Forelimb muscle (tissue), 1 donor: ENCODE measurements around the gene ATF4. TPM values are rescaled to one million over a fixed set of nuclear protein-coding genes. Genes with fewer than 3 reads are reported as not detected.

Source experiments
- DNase-seq: peaks from one replicate; pipeline ENCODE4 v3.0.0-alpha.2; 2013; ENCODE audit warnings: low read depth
- polyA plus RNA-seq: library from polyadenylated mRNA; unstranded; fragments of 120-200 nt; gene quantifications from one replicate; pipeline ENCODE4 v1.2.1, GENCODE V29; 2013; ENCODE audit not compliant: insufficient read length

ATF4 gene, protein sequence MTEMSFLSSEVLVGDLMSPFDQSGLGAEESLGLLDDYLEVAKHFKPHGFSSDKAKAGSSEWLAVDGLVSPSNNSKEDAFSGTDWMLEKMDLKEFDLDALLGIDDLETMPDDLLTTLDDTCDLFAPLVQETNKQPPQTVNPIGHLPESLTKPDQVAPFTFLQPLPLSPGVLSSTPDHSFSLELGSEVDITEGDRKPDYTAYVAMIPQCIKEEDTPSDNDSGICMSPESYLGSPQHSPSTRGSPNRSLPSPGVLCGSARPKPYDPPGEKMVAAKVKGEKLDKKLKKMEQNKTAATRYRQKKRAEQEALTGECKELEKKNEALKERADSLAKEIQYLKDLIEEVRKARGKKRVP
- polyA plus RNA-seq = 358 TPM

DNA sequence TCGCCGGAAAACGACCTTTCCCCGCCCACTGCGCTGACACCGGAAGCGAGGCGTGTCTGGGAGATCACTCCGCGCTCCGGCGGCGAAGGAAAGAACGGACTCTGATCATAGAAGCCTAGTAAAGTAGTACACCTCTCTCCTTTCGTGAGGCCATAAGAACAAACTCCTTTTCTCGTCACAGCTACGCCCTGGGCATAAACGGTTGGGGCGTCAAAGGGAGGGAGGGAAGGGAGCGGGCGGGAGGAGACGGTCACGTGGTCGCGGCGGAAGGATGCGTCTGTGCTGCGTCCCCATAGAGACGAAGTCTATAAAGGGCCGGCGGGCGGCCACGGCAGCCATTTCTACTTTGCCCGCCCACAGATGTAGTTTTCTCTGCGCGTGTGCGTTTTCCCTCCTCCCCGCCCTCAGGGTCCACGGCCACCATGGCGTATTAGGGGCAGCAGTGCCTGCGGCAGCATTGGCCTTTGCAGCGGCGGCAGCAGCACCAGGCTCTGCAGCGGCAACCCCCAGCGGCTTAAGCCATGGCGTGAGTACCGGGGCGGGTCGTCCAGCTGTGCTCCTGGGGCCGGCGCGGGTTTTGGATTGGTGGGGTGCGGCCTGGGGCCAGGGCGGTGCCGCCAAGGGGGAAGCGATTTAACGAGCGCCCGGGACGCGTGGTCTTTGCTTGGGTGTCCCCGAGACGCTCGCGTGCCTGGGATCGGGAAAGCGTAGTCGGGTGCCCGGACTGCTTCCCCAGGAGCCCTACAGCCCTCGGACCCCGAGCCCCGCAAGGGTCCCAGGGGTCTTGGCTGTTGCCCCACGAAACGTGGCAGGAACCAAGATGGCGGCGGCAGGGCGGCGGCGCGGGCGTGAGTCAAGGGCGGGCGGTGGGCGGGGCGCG, at the start of gene ATF4:
Gene ATF4, plus strand, starts transcription at position 337 of the 880 bp plus-strand sequence. CDS start 884 bp downstream, outside the sequence.
- DNase-seq = peak; percentile 97

GRCh38 chr22:39471381-39472141, 48.8 kb upstream of the ATF4 start:
- DNase-seq = no peak

DNA sequence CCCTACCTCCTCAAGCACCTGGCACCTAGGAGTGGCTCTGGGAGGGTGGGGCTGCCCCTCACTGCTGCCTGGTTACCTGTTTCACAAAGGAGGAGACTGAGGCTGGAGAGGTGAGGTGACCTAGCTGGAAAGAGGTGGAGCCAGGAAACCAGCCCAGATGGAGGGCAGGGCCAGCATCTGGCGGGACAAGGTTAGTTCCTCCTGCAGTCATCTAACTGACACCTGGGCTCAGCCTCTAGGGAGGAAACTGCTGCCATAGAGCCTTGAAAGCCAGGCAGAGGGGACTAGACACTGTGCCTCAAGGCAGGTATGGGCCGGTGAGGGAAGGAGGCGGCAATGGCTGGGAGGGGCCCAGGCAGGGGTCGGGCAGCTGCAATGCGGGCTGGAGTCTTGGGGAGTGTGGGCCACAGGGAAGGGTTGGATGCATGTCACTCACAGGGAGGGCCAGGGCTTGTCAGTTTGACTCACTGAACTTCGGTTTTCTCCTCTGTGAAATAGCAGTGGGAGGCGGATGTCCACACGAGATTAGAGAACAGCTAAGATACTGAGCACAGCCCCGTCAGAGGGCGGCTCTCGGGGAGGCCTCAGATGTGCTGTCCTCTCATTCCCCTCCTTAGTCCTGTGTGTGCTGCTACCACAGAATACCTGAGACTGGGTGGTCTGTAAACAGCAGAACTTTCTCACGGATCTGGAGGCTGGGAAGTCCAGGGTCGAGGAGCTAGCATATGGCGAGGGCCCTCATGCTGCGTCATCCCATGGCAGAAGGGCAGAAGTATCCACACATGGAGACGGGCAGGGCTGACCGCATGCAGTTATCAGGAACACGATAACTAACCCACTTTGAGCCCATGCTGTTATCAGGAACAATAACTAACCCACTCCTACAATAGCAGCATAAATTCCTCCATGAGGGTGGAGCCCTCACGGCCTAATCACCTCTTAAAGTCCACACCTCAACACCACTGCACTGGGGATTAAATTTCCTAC, 47.5 kb upstream of the ATF4 start:
- DNase-seq = no peak

DNA sequence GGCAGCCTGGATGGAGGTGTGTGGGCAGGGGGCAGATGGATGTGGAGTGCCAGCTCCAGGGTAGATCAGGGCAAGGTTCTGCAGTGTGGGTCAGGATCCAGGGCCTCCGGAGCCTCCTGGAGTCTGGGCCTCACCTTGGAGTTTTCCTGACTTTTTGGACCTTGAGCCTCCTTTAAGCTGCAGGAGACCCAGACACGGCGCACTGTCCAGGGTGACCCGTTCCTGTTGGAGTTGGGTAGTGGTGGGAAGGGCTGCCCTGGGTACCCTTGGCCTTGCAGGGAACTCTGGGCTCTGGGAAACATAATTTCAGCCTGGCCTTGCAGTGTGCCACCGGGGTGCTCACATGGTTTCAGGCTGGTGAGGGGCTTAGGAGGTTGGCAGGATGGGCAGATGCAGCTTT, 46.5 kb upstream of the ATF4 start:
- DNase-seq = no peak

DNA sequence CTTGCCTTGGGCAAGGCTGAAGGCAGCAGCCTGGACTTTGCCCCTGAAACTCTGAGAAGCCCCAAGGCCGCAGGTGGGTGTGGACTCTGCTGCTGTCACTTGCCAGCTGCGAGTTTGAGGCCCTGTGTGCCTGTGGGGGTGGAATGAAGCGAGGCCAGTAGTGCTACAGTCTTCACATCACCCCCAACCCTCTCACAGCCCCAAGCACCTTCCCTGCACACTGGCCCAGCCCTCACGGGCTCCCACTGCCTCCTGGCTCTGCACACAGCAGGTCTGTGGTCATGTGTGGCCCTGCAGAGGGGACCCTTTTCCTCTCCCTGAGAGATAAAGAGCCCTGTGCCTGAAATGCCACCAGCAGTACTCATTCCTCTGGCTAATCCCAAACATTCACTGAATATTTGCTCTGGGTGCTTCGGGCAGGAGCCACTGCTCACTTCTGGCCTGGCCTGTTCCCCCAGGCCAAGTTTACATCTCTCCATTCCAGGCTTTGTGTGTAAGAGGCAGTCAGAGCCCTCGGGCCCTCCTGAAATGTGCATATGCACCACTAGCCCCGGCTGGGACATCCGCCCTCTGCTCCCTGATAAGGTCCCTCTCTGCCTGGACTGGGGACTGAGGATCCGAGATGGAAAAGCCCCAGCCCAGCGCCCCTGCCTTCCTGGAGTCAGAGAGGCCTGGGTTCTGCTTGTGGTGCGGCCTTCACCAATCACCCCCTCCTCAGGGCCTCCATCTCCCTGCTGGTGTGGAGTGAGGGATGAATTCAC, 45.8 kb upstream of the ATF4 start:
- no peak for DNase-seq

GRCh38 chr22:39475337-39475736, 45.0 kb upstream of the ATF4 start:
- DNase-seq = no peak

DNA sequence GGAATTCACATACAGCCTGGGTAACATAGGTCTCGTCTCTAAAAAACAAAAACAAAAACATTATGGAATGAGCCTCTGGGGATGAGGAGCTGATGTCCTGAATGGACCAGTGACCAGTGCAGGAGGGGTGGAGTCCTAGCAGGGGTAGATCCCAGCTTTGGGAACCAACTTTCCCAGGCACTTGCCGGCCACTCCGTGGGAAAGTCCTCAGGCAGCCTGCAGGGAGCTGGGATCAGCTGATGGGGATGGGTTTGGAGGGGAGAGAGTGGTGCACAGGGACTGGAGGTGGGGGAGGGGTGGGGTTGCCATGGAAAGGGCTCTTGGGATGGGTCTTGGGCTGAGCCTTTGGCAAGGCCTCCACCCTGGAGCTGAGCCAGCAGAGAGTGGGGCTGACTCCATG, 44.5 kb upstream of the ATF4 start:
- no peak for DNase-seq

DNA sequence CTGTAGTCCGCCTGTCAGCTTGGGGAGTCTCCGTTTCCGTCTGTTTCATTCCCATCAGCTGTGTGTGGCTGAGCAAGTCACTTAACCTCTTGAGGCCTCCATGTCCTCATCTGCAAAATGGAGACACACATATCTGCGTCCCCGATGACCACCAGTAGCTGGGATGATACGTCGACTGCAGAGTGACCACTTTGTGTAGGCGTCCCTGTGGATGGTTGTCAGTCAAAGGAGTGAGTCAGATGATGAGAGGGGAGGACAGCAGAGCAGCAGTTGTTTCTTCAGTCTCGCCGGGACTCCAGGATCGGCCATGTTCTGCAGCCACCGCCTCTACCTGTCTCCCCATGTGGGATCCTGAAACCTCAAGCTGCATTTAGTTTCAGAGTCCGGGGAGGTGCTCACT, 43.7 kb upstream of the ATF4 start:
- DNase-seq = no peak

DNA sequence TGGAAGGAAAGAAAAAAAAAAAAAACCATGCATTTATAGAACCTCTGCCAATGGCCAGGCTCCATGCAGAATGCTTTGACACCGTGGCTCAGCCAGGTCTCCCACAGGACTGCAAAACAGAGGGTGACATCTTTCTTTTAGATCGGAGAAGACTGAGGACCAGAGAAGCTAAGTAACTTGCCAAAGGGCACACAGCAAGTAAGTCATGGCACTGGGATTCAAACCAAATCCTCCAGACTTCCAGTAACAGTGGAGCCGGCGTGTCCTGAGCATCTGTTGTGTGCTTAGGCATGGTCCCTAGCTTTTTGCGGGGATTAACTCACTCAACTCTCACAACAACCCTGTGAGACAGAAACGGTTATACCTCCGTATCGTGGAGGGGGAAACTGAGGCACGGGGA, 42.8 kb upstream of the ATF4 start:
- DNase-seq = no peak

DNA sequence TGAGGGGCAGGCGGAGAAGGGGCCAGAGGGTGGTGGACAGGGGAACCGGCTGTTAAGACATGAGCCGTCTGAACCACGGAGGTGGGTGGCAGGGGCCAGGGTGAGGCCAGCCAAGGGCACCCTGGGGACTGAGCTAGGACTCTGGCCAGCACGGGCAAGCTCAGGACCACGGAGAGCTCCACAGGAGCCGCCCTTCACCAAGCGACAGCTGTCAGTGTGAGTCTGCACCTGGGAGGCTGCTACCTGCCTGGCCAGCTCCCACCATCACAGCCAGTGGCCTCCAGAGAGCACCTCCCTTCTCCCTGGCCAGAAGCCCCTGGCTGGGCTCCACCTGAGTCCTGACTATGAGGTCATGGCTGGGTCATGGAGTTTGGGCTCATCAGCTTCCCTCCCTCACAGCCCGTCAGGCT, 41.9 kb upstream of the ATF4 start:
- DNase-seq = no peak

GRCh38 chr22:39479254-39479653, 41.1 kb upstream of the ATF4 start:
- DNase-seq = no peak

GRCh38 chr22:39480557-39480956, 39.8 kb upstream of the ATF4 start:
- DNase-seq = no peak

DNA sequence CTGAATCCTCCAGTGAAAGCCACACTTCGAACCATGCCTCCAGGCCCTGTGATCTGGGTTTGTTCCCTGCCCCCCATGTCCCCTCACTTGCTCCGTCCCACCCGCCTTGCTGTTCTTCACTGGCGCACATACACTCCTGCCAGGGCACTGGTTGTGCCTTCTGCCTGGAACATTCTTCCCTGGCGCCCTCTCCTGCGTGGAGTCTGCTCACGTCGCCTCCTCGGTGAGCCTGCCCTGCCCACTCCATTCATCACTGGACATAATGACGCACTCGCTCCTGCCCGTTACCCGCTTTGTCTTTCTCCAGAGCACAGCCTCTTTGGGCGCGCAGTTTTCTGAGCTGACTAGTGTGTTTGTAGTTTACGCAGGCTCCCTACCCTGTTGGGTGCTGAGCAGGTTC, 39.3 kb upstream of the ATF4 start:
- no peak for DNase-seq

- no peak for DNase-seq
Measured at GRCh38 chr22:39481595-39481994, 38.8 kb upstream of the ATF4 start.

DNA sequence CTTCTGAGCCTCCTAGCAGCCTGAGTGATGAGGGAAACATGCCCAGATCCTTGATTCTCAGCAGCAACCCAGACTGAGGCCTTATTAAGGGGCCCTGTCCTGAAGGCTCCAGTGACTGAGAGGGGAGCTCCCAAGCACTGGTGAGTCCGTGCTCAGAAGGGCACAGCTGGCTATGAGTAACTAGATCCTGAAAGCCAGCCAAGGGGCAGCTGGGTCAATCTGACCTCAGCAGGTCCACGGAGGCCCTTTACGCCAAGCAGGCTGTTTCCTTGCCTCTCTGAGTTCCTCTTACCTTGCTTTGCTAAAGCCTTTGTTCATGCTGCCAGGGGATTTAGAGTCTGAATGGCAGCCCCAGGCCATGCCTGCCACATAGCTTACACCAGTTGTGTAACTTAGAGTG, 37.6 kb upstream of the ATF4 start:
- no peak for DNase-seq

DNA sequence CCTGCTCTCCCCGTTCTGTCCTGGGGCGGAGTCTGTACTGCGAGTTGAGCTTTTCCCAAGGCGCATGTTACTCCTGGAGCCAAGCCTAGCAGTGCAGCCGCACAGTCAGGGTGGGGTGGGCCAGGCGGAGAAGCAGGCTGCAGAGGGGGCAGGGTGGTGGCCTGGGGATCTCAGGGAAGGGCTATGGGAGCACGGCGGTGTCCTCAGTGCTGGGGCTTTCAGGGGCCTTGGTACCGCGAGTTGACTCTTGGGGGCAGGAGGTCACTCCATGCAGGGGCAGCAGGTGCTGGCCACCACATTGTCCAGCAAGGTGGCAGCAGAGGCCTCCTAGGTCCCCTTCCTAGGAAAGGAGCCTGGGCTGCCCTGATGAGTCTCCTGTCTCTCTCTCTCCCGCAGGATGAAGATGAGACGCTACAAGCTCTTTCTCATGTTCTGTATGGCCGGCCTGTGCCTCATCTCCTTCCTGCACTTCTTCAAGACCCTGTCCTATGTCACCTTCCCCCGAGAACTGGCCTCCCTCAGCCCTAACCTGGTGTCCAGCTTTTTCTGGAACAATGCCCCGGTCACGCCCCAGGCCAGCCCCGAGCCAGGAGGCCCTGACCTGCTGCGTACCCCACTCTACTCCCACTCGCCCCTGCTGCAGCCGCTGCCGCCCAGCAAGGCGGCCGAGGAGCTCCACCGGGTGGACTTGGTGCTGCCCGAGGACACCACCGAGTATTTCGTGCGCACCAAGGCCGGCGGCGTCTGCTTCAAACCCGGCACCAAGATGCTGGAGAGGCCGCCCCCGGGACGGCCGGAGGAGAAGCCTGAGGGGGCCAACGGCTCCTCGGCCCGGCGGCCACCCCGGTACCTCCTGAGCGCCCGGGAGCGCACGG, 33.2 kb upstream of the ATF4 start:
- DNase-seq = no peak

DNA sequence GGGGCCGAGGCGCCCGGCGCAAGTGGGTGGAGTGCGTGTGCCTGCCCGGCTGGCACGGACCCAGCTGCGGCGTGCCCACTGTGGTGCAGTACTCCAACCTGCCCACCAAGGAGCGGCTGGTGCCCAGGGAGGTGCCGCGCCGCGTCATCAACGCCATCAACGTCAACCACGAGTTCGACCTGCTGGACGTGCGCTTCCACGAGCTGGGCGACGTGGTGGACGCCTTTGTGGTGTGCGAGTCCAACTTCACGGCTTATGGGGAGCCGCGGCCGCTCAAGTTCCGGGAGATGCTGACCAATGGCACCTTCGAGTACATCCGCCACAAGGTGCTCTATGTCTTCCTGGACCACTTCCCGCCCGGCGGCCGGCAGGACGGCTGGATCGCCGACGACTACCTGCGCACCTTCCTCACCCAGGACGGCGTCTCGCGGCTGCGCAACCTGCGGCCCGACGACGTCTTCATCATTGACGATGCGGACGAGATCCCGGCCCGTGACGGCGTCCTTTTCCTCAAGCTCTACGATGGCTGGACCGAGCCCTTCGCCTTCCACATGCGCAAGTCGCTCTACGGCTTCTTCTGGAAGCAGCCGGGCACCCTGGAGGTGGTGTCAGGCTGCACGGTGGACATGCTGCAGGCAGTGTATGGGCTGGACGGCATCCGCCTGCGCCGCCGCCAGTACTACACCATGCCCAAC, 32.4 kb upstream of the ATF4 start:
- DNase-seq = no peak

GRCh38 chr22:39488563-39489083, 31.7 kb upstream of the ATF4 start:
- no peak for DNase-seq
